GF-D8 (cell line): ENCODE results near the gene WDR93.

Experiments used
- DNase-seq: peaks from one replicate; lab custom pipeline; 2025; lab: John Stamatoyannopoulos, UW

Gene WDR93

GRCh38 chr15:89662893-89663626 lies 27.6 kb upstream of the WDR93 start:
- DNase-seq = peak; percentile 8

DNA sequence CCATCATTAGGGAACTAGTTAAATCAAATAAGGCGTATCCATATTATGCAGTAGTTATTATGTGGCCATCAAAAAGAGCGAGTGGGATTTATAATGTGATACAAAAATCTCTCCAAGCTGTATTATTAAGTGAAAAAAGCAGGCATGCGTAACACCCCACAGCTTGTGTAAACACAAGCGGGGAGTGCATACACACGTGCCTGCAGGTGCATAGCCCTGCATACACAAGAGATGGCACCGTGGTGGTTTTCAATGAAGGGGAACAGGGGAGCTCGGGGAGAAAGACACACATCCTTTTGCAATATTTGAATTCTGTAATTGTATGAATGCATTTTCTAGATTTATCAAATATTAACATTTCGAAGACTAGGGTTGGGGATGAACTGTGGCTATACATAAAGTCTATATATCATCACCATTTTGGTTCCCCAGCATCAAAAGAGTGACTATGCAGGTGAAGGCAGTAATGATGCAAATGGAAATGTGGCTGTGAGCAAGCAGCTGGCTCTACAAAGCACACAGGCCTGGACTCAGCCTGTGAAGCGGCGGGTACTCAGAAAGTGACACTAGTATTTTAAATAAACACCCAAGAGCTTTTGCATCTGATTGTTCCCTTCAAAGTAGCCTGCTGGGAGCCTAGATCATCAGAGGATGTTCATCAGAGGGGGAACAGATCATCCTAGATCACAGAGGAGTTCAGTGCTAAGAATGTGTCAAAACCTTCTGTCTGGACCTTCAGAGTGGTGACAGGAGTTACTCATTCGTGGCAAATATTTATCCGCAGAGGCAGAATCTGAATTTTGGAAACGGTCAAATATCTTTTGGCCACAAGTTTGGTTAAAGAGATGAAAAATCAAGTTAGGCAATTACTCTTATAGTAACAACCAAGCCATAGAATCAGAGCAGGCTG lies 25.9 kb upstream of the WDR93 start:
- no peak for DNase-seq

- no peak for DNase-seq
Observed at GRCh38 chr15:89665449-89666181, 25.0 kb upstream of the WDR93 start.

DNA sequence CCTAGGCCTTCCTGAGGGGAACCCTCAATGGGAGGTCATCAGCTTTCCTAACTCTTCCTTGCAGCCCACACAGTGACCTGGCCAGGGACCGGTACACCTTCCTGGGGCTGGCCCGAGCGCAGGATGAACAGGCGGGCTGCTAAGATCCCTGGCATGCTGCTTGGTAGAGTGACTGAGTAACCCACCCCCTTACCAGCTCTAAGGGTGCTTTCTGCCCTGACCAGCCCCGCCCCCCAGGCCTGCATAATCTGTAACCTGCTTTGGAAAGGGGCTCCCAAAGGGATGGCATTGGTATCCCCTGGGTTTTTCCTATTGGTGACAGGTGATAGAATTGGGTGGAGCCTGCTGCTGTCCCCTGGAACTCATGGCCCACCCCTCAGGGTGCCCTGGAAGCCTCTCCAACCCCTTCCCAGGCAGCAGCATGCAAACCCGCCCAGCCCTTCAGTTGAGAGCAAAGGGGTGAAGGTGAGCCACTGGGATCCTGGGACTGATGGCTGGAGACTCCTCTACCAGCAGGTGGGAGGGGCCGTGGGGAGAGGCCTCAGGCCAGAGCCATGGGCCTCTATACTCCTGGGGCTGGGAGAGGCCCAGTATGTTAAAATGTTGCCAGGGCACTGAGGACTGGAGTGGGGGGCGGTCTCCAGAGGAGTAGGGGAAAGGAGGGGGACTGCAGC lies 24.3 kb upstream of the WDR93 start:
- DNase-seq = no peak

- DNase-seq = no peak
Observed at GRCh38 chr15:89666858-89667705, 23.5 kb upstream of the WDR93 start.

GRCh38 chr15:89667706-89667960 lies 23.0 kb upstream of the WDR93 start:
- DNase-seq = no peak

- DNase-seq = no peak
Observed at GRCh38 chr15:89668171-89668570, 22.4 kb upstream of the WDR93 start.

GRCh38 chr15:89669309-89669865 lies 21.2 kb upstream of the WDR93 start:
- DNase-seq = no peak

DNA sequence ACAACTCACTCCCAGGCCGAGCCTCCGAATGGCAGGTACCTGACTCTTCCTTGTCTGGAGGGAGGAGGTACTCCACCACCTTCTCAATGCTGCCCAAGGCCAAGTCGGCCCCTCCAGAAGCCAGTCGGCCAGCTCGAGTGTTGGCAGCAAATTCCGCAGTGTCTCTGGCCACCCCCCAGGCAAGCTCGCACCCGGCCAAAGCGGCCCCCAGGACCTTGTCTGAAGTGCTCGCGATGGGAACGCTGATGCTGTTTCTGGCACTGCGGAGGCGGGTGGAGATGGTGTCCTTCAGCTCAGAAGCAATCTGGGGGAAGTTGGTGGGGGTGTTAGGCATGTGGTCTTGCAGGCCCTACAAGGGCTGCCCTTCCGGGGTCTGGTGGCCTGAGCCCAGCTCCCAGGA lies 20.7 kb upstream of the WDR93 start:
- no peak for DNase-seq

- no peak for DNase-seq
Observed at GRCh38 chr15:89670971-89671560, 19.5 kb upstream of the WDR93 start.

- no peak for DNase-seq
Observed at GRCh38 chr15:89671687-89672086, 18.9 kb upstream of the WDR93 start.

- no peak for DNase-seq
Observed at GRCh38 chr15:89672221-89673164, 18.1 kb upstream of the WDR93 start.

DNA sequence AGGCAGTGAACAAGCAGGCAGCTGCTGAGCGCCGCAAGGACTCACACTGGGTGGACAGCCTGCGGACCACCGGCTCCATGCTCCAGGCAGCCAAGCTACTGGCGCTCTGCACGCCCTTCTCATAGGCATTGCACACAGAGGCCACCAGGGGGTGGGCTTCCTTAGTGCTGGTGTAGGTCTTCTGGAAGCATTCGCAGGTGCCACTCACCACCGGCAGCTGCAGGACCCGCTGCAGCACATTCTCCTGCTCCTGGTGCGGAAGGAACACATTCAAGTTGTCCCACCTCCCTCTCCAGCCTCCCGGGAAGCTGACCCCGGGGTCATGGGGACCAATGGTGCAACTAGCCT lies 17.5 kb upstream of the WDR93 start:
- DNase-seq = no peak

DNA sequence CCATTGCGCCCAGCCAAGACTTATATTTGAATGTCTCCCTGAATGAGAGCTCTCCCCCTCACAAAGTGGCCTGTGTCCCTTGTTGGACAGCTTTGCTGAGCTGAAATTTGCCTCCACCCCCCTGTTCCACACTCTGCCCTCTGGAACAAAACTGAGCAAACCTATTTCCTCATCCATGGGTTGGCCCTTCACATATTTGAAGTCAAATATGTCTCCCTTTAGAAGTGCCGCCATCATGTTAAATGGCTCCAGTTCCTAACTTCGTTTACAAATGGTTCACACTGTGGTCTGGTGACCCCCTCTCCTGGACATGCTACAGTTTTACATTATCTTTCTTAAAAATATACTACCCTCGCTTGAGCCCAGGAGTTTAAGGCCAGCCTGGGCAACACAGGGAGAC lies 16.1 kb upstream of the WDR93 start:
- no peak for DNase-seq

- DNase-seq = no peak
Observed at GRCh38 chr15:89675606-89676005, 15.0 kb upstream of the WDR93 start.

- no peak for DNase-seq
Observed at GRCh38 chr15:89677381-89677780, 13.2 kb upstream of the WDR93 start.

DNA sequence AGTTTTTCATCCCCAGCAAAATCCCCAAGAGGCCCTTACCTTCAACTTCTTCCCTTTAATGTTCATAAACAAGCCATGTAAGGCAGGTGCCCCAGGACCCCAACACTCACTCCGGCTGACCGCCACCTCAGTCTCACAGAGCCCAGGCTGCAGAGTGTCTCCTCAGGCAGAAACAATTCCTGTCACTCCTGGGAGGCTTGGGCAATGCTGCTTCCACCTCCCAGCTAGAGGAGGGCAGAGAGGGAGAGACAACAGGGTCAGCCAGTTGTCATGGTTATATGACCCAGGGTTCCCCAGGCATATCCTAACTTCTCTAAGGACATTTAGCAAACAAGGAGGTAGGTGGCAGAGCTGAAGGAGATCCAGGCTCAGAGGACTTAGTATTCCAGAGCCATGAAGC lies 11.4 kb upstream of the WDR93 start, which contains the start of gene PLIN1:
PLIN1 (minus strand) TSS at position 156 of the 400 bp plus-strand sequence. CDS start 1,878 bp downstream, outside the sequence.
- no peak for DNase-seq

- DNase-seq = no peak
Observed at GRCh38 chr15:89680282-89680873, 10.2 kb upstream of the WDR93 start.

GRCh38 chr15:89681146-89681545 lies 9.5 kb upstream of the WDR93 start:
- no peak for DNase-seq
